ENCODE measurements around the gene P2RY2.

DNA sequence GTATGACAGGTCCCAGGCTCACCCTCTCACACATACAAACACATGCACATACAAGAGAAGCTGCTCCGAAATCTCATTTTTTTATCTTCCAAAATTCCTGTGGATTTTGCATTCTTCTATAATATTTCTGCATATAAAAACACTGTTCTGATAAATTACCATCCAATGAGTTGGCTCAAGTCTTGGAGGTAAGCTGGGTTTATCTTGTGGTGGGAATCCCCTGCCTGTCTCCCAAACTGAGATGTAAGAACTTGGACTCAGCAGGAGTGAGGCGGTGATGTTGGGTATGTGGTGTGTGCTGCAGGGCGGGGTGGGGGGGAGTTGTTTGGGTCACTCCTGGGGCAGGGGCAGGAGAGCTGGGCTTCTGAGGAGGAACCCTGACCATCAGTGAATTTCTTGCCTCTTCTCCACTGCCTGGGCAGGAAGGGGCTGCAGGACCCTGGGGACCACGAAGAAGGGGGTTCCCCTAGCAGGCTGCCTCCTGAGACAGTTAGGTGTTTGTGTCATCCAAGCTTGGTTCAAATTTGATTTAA lies 47.3 kb downstream of the P2RY2 start:
- TF ChIP-seq, protein P1, sequence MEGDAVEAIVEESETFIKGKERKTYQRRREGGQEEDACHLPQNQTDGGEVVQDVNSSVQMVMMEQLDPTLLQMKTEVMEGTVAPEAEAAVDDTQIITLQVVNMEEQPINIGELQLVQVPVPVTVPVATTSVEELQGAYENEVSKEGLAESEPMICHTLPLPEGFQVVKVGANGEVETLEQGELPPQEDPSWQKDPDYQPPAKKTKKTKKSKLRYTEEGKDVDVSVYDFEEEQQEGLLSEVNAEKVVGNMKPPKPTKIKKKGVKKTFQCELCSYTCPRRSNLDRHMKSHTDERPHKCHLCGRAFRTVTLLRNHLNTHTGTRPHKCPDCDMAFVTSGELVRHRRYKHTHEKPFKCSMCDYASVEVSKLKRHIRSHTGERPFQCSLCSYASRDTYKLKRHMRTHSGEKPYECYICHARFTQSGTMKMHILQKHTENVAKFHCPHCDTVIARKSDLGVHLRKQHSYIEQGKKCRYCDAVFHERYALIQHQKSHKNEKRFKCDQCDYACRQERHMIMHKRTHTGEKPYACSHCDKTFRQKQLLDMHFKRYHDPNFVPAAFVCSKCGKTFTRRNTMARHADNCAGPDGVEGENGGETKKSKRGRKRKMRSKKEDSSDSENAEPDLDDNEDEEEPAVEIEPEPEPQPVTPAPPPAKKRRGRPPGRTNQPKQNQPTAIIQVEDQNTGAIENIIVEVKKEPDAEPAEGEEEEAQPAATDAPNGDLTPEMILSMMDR (IDR thresholded peaks at IDR 0.05) = no peak
- no peak for TF ChIP-seq POLR2A (IDR thresholded peaks at IDR 0.05)
